Measurements from ENCODE around the gene PGC.

Gene PGC

DNA sequence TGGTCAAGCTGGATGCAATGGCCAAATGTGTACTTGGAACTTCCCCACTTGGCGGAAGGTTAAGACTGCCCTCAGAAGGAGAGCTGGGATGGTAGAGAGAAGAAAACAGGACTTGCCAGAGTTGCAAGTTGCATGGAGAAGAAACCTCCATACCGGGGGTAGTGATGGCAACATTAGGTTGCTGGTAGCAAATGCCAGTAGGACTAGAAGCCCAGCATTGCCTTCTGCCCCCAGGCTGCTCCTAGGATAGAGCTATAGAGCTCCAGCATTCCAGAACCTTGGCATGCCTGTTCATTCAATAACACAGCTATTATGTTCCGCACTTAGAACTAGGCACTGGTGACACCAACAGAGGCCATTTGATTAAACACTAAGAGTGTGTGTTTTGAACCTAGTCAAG is 38.3 kb downstream of the PGC start:
- Histone ChIP-seq H3K4me1 (ENCODE audit: control insufficient read depth, insufficient read depth, low read length) (0 out of 2 replicates have a peak, but pooled peaks cover 6% of the 10 kb centered on the region), H3K9ac (ENCODE audit: low read depth, low read length) (no peak overlapping the region)

DNA sequence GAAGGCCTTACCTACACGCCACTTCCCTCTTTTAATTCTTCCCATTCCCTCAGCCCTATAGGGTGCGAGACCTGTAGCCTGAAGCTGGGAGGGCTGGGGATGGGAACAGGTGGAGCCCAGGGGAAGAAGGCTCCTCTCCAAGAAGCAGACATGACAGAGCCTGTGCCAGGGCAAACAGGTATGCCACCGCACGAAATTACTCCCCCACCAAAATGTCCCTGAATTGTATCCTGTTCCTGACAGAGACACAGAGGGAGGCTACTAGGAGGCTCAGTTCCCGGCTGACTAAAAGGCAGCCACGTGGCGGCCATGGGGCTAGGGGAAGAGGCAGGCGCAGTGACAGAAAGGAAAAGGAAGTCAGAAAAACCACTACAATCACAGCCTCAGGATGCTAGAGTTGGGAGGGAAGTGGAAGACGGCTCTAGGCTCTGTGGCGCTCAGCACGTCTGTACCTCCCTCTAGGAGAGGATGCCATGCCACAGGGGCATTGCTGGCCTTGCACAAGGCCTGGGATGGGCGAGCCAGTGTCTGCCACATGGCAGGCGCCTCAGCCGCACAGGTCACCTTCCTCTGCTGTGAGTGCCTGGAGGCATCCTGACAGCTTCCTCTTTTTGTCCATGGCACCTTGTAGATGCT is 39.5 kb downstream of the PGC start:
- H3K27me3 ChIP-seq (ENCODE audit: control insufficient read depth, insufficient read depth, low read length), result no peaks in the 10 kb centered on the region
- no peak overlapping the region for H3K27ac ChIP-seq (ENCODE audit: low read depth, low read length)
- no peaks in the 10 kb centered on the region for H3K36me3 ChIP-seq (ENCODE audit: control insufficient read depth, insufficient read depth, low read length)
- H3K4me3 ChIP-seq (ENCODE audit: low read depth, low read length), result no peak overlapping the region
- 0 out of 2 replicates have a peak, but pooled peaks cover 2% of the 10 kb centered on the region for H3K4me1 ChIP-seq (ENCODE audit: control insufficient read depth, insufficient read depth, low read length)
- H3K9ac ChIP-seq (ENCODE audit: low read depth, low read length), result no peak overlapping the region
- no peaks in the 10 kb centered on the region for H3K9me3 ChIP-seq (ENCODE audit: control insufficient read depth, insufficient read depth, low read length)

More for the DNA sequence above, 38.3 kb downstream of the PGC start:
- Histone ChIP-seq H3K4me3 (ENCODE audit: low read depth, low read length) (no peak overlapping the region), H3K36me3 (ENCODE audit: control insufficient read depth, insufficient read depth, low read length) (no peaks in the 10 kb centered on the region), H3K27me3 (ENCODE audit: control insufficient read depth, insufficient read depth, low read length) (no peaks in the 10 kb centered on the region), H3K27ac (ENCODE audit: low read depth, low read length) (no peak overlapping the region), H3K9me3 (ENCODE audit: control insufficient read depth, insufficient read depth, low read length) (no peaks in the 10 kb centered on the region)

DNA sequence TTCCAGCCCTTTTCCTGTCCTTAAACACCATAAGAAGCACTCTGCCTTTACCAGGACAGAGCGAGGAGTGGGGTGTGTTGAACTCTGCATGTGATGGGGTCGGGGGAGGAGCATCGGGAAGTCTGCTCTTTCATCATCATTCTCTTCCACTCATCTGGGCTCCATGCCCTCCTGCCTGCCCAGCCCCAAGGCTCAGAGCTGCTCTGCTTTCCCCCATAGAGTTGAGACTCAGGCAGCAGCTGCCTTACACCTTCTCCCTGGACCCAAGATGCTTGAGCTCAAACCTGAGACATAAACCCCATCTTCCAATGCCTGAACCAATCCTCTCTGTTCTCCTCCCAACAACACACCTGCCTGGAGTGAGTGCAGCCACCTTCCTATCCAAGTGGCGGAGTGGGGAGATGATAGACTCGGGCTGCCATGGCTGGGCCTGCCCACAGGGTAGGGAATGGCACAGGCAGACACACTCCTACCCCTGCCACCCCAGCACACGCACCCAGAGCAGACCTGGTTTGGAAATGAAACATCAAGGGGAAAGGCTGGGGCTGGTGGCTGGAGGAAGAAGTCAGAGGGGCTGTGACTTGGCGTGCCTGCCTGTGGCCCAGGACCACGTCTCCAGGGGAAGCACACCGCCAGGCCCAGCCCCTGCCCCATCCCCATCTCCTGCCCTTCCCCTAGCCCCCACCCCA is 40.2 kb downstream of the PGC start:
- H3K27ac ChIP-seq (ENCODE audit: low read depth, low read length), result no peak overlapping the region
- no peak overlapping the region for H3K9ac ChIP-seq (ENCODE audit: low read depth, low read length)
- H3K9me3 ChIP-seq (ENCODE audit: control insufficient read depth, insufficient read depth, low read length), result no peaks in the 10 kb centered on the region
- H3K27me3 ChIP-seq (ENCODE audit: control insufficient read depth, insufficient read depth, low read length), result no peaks in the 10 kb centered on the region
- no peak overlapping the region for H3K4me3 ChIP-seq (ENCODE audit: low read depth, low read length)
- 0 out of 2 replicates have a peak, but pooled peaks cover 2% of the 10 kb centered on the region for H3K4me1 ChIP-seq (ENCODE audit: control insufficient read depth, insufficient read depth, low read length)
- no peaks in the 10 kb centered on the region for H3K36me3 ChIP-seq (ENCODE audit: control insufficient read depth, insufficient read depth, low read length)

DNA sequence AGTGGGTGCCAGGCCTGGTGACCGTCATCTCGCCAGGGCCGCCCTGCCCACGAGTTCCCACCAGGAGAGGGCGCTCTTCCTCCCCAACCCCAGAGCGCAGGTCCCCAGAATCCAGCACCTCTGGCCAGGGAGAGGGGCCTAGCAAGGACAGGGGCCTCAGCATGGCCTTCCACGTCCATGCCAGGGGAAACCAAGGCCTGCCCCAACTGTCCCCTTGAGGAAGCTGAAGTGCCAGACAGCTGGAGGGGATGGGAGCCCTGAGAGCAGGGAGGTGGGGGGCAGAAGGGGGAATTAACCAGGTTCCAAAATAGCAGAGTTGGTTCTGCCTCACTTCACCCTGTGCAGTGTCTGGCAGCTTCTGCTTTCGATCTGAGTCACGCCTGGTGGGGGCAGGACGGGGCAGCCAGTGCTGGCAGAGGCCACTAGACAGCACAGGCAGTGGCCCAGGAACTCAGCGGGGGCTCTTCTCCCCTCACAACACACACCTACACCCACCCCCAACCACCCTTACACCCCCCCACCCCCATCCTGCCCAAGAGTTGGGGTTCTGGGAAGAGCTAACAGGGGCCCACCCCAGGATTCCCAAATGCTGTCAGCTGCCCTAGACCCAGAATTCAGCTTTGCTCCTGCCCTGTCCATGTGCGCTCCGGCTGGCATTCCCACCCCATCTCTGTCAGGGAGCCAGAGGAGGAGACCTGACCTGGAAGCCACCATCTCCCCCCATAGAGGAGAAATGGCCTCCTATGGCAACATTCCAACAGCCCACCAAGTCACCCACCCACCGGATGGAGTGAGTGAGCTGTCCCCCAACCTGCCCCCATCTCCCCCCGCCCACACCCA is 41.0 kb downstream of the PGC start:
- H3K36me3 ChIP-seq (ENCODE audit: control insufficient read depth, insufficient read depth, low read length), result no peaks in the 10 kb centered on the region
- no peaks in the 10 kb centered on the region for H3K27me3 ChIP-seq (ENCODE audit: control insufficient read depth, insufficient read depth, low read length)
- no peaks in the 10 kb centered on the region for H3K9me3 ChIP-seq (ENCODE audit: control insufficient read depth, insufficient read depth, low read length)
- H3K4me1 ChIP-seq (ENCODE audit: control insufficient read depth, insufficient read depth, low read length), result 0 out of 2 replicates have a peak, but pooled peaks cover 3% of the 10 kb centered on the region
- no peak overlapping the region for H3K27ac ChIP-seq (ENCODE audit: low read depth, low read length)
- no peak overlapping the region for H3K4me3 ChIP-seq (ENCODE audit: low read depth, low read length)
- H3K9ac ChIP-seq (ENCODE audit: low read depth, low read length), result no peak overlapping the region

DNA sequence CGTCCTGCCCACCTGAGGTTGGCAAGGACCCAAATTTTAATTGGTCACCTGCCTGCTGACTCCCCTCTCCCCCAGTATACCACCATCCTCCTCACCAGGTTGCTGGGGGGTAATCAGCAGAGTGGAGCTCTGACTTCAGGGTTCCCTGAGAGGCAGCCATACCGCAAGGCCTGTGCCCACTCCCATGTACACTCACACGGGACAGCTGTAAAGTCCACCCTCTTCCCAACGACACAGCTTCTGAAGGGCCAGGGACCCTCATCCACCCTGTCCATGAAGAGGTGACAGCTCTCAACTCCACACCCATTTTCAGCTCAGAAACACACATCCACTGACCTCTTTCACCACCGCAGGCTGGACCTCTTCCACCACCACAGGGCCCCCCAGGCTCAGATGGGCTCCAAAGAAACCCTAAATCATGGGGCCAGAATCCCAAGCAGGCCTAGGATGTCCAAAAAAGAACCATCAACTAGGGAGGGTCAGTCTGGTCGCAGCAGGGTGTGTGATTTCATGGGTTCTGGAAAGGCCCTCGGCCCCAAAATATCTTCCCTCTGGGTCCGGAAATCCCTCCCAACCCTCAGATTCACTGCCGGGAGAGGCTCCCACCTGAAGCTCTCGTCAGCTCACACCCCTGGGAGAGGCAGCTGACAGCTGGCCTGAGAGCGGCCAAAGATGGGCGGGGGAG is 41.7 kb downstream of the PGC start:
- no peaks in the 10 kb centered on the region for H3K36me3 ChIP-seq (ENCODE audit: control insufficient read depth, insufficient read depth, low read length)
- no peak overlapping the region for H3K4me3 ChIP-seq (ENCODE audit: low read depth, low read length)
- H3K9me3 ChIP-seq (ENCODE audit: control insufficient read depth, insufficient read depth, low read length), result no peaks in the 10 kb centered on the region
- H3K4me1 ChIP-seq (ENCODE audit: control insufficient read depth, insufficient read depth, low read length), result 0 out of 2 replicates have a peak, but pooled peaks cover 11% of the 10 kb centered on the region
- H3K9ac ChIP-seq (ENCODE audit: low read depth, low read length), result no peak overlapping the region
- H3K27ac ChIP-seq (ENCODE audit: low read depth, low read length), result no peak overlapping the region
- H3K27me3 ChIP-seq (ENCODE audit: control insufficient read depth, insufficient read depth, low read length), result no peaks in the 10 kb centered on the region

DNA sequence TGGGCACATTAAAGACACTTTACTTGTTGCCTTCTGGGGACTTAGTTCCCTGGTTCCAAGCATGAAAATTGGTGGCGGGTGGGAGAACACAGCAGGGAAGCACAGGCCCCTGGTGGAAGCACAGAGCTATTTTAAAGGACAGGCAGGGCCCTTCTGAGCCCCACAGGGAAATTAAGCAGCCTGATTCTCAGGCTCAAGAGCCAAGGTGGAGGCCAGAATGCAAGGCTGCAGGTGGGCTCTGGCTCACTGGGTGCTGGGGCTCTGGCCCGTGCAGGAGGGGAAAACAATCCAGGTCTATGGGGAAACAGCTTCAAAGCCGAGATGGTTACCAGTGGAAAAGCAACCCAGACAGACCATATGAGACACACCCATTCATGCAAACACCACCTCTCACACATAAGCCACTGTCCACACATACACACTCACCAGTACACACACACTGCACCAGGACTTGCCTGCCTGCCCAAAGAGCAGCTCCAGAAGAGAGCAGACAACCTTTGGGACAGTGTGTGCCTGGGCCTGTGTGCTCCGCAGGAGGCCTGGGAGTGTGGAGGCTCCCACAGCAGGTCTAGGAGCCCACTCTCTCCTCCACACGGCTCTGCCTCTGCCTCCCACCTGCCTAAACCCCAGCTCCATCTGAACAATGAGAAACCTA is 42.4 kb downstream of the PGC start:
- Histone ChIP-seq H3K4me1 (ENCODE audit: control insufficient read depth, insufficient read depth, low read length) (0 out of 2 replicates have a peak, but pooled peaks cover 12% of the 10 kb centered on the region), H3K4me3 (ENCODE audit: low read depth, low read length) (no peak overlapping the region), H3K9ac (ENCODE audit: low read depth, low read length) (no peak overlapping the region), H3K27me3 (ENCODE audit: control insufficient read depth, insufficient read depth, low read length) (no peaks in the 10 kb centered on the region), H3K27ac (ENCODE audit: low read depth, low read length) (no peak overlapping the region), H3K36me3 (ENCODE audit: control insufficient read depth, insufficient read depth, low read length) (no peaks in the 10 kb centered on the region), H3K9me3 (ENCODE audit: control insufficient read depth, insufficient read depth, low read length) (no peaks in the 10 kb centered on the region)

DNA sequence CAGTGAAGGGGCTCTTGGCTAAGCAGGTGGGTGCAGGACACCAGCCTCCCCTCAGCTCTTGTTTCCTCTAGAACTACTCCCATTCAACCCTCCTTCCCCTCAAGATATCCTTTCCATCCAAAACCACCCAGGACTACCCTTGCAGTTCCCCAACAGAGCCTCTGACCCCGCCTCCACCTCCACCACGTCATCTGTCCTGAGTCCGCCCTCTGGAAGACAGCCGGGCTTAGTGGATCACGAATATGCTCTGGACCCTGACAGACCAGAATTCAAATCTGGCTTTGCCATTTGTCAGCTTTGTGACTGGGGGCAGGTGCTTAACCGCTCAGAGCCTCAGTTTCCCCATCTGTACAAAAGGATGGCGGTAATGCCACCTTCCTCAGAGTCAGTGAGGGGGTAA is 43.2 kb downstream of the PGC start:
- no peaks in the 10 kb centered on the region for H3K36me3 ChIP-seq (ENCODE audit: control insufficient read depth, insufficient read depth, low read length)
- no peak overlapping the region for H3K9ac ChIP-seq (ENCODE audit: low read depth, low read length)
- 0 out of 2 replicates have a peak, but pooled peaks cover 12% of the 10 kb centered on the region for H3K4me1 ChIP-seq (ENCODE audit: control insufficient read depth, insufficient read depth, low read length)
- no peaks in the 10 kb centered on the region for H3K9me3 ChIP-seq (ENCODE audit: control insufficient read depth, insufficient read depth, low read length)
- H3K27me3 ChIP-seq (ENCODE audit: control insufficient read depth, insufficient read depth, low read length), result no peaks in the 10 kb centered on the region
- no peak overlapping the region for H3K27ac ChIP-seq (ENCODE audit: low read depth, low read length)
- H3K4me3 ChIP-seq (ENCODE audit: low read depth, low read length), result no peak overlapping the region

DNA sequence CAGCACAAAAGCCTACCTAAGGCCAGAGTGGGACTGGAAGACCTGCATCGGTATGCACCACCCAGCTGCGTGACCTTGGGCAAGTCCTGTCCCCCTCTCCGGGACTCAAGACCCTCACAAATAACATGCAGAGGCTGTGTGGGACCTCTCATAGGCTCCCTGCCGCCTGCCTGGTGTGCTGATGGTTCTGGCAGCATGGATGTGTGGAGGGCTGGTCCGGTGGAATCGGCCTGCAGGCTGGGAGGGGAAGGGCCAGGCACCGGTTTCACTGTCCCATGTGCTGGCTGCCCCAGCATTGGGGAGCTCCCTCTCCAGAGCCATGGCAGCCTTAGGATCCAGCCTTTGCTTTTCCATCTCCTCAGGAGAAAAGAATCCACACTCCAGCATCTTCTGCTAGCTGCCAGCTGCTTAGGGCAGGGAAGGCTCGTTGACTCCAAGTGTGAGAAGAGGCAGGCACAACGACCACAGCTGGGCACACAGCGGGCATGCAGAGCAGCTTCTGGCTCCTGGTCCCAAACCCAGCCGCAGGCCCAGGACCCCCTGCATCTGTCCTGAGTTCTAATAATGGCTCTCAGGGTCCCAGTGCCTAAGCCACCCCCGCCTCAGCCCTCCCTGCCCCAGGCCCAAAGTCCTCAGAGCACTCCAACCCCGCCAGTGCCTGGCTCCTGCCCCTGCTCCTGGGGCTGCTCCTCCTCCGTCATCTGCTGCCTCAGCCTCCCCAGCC is 44.3 kb downstream of the PGC start:
- Histone ChIP-seq H3K9ac (ENCODE audit: low read depth, low read length) (no peak overlapping the region), H3K27me3 (ENCODE audit: control insufficient read depth, insufficient read depth, low read length) (no peaks in the 10 kb centered on the region), H3K4me1 (ENCODE audit: control insufficient read depth, insufficient read depth, low read length) (0 out of 2 replicates have a peak, but pooled peaks cover 12% of the 10 kb centered on the region), H3K9me3 (ENCODE audit: control insufficient read depth, insufficient read depth, low read length) (no peaks in the 10 kb centered on the region), H3K4me3 (ENCODE audit: low read depth, low read length) (no peak overlapping the region), H3K36me3 (ENCODE audit: control insufficient read depth, insufficient read depth, low read length) (no peaks in the 10 kb centered on the region), H3K27ac (ENCODE audit: low read depth, low read length) (no peak overlapping the region)

DNA sequence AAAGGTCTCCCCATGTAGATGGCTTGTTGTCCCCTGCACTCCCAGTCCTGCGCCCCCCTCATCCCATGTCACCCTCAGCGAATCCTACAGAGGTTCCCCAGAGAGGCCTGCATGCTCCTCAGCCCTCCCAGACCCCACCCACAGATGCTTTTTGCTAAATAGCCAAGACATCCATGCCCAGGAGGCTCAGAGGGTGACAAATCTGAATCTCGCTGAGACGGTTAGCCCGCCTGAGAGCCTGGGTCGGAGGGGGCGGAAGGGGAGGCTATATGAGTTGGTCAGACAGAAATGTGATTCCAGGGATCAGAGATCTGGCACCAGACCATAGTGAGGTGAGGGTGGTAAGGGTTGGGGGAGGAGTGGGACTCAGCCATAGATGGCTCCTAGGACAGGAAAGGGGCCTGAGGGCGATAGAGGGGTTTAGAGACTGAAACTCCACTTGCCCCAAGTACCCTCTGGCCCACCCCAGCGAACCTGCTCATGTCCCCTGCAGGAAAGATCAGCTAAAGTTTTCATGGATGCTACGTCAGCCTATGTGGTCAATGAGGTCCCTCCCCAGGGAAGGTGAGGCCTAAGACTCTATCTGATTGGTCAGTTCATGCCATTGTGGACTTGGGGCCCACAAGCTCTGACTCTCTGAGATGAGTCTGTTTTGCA is 45.0 kb downstream of the PGC start:
- H3K4me1 ChIP-seq (ENCODE audit: control insufficient read depth, insufficient read depth, low read length), result 0 out of 2 replicates have a peak, but pooled peaks cover 12% of the 10 kb centered on the region
- H3K4me3 ChIP-seq (ENCODE audit: low read depth, low read length), result no peak overlapping the region
- no peaks in the 10 kb centered on the region for H3K36me3 ChIP-seq (ENCODE audit: control insufficient read depth, insufficient read depth, low read length)
- no peaks in the 10 kb centered on the region for H3K27me3 ChIP-seq (ENCODE audit: control insufficient read depth, insufficient read depth, low read length)
- no peak overlapping the region for H3K27ac ChIP-seq (ENCODE audit: low read depth, low read length)
- no peak overlapping the region for H3K9ac ChIP-seq (ENCODE audit: low read depth, low read length)
- H3K9me3 ChIP-seq (ENCODE audit: control insufficient read depth, insufficient read depth, low read length), result no peaks in the 10 kb centered on the region

Data from HUES48 (cell line).